ENCODE measurements around the gene ADAMTS6.

ADAMTS6 gene

DNA sequence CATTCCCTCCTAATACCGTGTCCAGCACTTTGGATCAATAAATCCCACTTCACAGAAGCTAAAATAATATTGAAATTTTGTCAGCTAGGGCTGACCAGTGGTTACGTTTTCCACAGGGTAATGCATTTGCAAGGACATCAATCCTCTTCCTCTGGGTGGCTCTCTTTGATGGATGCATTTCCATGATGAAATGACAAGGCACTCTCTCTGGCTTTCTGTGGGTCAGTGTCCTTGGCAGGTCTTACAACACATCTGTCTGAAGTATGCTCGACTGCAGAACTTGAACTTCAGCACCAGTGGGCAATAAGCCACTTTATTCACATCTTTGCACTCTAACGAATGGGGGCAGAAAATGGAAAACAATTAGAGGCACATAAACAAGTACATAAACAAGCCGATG, 330.1 kb downstream of the ADAMTS6 start:
- in situ Hi-C loops (cut with MboI; ENCODE audit: low sequenced_read_pairs): no loop called here

DNA sequence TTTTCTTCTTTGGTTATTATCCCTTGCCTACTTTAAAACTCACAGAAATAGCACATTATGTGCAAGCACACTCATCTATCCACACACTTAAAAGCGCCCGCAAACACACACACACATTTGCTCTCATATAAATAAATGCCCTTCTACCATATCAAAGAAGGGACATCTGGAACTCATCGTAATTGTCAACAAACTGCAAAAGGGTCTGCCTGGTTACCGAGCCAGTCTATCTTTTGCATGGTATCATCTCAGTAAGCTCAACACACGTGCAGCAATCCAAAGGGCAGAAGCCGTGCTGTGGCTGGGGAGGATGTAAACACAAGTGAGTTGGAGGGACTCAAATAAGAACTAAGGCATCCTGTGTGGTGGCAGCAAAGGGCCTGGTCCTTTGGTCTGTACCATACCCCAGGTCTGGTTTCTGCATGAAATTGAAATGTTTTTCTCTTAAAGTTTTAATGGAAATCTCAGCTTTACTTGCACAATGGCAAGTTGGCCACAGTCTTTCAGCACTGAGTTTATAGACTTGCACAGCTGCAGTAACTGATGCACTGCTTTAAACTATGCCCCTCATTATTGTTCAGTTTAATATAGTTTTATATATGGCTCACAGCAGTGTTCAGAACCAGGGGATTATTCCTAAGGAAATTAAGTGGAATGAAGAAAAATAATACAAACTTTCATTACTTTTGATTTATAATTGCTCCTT, 331.0 kb downstream of the ADAMTS6 start:
- in situ Hi-C loops (cut with MboI; ENCODE audit: low sequenced_read_pairs): no loop called here

DNA sequence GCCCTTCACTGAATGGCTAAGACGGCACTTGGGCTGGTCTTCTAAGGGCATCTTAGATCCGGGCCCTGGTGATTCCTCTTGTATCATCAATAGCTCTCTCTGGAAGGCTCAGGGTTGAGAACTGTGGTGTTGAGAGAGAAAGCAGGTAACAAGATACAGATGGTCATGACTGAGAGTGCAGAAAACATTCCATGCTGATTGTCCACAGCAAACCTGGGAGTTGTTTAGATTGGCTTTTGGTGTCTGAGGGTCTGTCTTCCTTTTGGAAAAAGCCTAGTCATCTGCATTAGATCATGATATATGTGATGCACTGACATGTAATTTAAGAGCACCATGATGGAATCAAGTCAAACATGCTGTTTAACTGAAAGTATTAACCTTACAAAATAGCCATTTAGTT, 331.9 kb downstream of the ADAMTS6 start:
- in situ Hi-C loops (cut with MboI; ENCODE audit: low sequenced_read_pairs): no loop called here

DNA sequence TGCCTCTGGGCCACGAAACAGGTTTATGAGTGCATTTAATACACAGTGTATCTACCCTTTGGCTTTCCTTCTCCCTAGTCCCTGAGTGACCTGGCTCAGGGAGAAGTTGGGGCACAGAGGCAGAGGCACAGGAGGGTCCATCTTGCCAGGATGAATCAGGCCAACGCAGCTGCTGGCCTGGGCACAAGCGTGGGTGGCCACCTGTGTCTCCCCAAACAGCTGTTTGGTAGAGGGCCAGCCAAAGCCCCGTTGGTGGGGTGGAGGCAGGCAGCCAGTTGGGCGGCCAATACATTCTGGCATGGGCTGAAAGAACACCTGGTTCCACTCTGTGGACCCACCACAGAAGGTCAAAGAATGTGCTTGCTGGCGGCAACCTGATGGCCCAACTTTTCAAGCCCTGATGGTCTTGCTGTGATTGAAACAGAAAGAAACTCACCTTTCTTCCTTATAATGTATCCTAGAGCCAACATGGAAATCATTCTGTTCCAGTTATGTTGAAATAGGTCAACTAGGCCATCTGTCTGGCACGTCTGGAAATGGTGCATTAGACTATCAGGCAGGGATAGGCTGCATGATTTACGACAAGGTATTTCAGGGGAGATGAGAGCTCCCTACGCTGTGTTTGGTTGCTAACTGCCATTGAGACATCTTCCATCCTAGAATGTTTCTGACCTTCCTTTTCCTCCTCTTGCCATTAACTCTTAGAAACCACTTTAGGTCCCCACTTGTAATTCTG, 337.4 kb downstream of the ADAMTS6 start:
- in situ Hi-C loops (cut with MboI; ENCODE audit: low sequenced_read_pairs): no loop called here

DNA sequence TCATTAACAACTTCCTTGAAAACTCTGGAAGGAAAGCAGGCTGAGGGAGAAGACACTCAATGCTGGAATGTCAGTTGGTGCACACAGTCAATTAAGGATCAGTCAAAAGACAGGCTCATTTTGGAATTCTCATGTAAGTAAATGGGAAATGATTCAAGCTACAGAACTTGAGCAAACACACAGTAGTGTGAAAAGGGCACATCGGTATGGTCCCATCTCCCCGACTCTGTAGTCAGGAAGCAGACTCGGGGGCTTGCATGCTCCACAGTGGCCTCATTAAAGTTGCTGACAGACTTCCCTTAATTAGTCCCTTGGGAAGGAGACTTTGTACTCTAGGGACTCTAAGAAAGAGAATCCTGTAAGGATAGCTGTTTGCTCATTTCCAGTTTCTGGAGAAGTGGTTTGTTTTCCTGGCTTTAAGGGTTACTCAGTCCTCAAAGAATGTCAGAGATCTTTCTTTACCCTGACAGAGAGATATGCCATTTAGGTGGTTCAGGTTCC, 339.2 kb downstream of the ADAMTS6 start:
- in situ Hi-C loops (cut with MboI; ENCODE audit: low sequenced_read_pairs): no loop called here

DNA sequence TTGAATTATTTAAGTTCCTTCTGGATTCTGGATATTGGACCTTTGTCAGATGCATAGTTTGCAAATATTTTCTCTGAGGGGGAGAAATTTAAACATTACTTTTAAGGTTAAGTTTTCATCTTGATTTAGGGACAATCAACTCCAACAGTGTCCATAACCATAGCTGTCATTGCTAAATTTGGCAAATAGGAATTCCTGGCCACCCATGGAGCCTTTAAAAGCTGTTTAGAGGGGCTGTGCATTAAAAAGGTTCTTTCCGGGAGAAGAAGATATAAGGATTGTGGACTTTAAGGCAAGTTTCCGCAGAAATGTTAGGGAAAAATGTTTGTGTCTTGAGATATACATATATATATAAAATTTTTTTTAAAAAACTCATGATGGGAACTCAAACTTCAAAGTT, 339.7 kb downstream of the ADAMTS6 start:
- in situ Hi-C loops (cut with MboI; ENCODE audit: low sequenced_read_pairs): no loop called here

DNA sequence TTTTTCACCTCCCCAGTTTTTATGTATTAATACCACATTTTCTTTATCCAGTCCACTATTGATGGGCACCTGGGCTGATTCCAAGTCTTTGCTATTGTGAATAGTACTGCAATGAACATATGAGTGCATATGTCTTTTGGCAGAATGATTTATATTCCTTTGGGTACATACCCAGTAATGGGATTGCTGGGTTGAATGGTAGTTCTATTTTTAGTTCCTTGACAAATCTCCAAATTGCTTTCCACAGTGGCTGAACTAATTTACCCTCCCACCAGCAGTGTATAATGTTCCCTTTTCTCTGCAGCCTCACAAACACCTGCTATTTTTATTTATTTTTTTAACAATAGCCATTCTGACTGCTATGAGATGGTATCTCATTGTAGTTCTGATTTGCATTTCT, 340.2 kb downstream of the ADAMTS6 start:
- in situ Hi-C loops (cut with MboI; ENCODE audit: low sequenced_read_pairs): no loop called here

DNA sequence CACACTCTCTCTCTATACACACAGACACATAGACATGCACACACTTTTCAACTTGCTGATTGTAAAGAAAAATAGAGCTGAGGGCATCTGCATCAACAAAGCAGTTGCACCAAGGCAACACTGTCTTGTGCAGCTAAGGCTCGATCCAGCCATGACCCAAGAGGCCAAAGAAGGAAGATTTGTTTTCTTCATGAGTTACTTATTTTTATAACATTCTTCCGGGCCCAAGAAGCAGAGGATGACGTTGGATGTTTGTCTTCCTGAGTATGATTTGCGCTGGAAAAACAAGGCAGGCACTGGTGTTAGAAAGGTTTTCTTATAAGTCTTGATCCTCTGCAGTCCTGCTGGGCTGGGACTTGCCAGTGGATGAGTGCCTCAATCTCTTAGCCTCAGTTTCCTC, 344.1 kb downstream of the ADAMTS6 start:
- in situ Hi-C loops (cut with MboI; ENCODE audit: low sequenced_read_pairs): no loop called here

DNA sequence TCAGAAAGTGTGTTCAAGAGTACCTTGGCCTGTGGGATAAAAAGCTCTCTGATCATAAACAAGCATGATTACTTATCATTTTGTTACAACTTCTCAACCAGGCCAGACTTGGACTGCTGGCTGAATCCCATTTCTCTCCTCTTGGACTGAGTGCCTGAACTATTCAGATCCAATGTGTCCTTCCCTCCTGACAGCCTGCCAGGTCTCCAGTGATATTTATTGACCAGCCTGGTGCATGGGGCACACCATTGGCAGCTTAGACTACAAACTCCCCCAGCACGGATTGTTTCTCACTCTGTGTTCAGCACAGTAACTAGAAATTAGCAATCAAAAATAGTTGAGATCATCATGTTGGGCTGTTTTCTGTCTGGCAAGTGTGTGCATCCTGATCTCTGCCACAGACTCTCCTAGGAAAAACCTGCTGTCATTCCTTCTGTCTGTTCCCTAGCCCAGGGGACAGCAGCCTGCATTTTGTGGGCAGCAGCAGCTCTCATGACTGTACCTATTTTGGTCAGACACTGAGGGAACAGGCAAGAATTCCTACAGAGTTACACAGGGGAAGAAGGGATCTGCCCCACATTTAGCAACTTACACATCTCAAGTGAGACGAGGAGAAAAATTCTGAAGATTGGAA, 348.1 kb downstream of the ADAMTS6 start:
- in situ Hi-C loops (cut with MboI; ENCODE audit: low sequenced_read_pairs): no loop called here

DNA sequence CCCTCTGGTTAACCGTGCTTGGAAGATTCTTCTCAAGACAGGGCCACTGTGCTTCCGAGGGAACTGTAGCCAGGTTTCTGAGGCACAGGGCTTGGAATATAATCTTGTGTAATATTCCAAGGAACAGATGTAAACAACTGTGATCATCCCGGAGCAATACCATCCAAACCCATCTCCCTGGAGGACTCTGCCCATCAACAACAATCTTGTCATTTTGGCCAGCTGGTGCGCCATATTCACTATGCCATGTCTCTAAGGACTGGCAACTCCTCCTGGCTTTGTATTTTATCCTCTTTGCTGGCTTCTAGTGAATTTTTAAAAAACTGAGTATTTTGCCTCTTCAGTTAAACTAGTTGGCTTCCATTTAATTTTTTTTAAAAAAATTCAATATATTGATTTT, 349.3 kb downstream of the ADAMTS6 start:
- in situ Hi-C loops (cut with MboI; ENCODE audit: low sequenced_read_pairs): no loop called here

DNA sequence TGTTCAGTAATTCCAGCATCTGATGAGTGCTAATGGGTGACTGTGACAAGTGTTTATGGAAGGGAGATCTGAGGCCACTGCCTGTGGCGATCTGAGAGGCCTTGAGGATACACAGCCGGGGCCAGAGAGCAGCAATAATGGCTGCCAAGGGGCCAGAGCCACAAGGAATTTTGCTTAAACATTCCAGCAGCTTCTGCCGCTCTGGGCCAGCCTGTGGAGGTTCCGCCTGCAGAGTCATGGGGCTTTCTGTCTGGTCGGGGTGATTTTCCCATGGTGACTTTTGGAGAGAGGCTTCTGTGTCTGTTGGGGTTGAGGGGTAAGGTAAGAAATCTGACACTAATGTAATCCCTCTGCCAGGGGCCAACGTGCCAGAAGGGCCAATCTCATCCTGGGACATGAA, 353.5 kb downstream of the ADAMTS6 start:
- in situ Hi-C loops (cut with MboI; ENCODE audit: low sequenced_read_pairs): no loop called here

DNA sequence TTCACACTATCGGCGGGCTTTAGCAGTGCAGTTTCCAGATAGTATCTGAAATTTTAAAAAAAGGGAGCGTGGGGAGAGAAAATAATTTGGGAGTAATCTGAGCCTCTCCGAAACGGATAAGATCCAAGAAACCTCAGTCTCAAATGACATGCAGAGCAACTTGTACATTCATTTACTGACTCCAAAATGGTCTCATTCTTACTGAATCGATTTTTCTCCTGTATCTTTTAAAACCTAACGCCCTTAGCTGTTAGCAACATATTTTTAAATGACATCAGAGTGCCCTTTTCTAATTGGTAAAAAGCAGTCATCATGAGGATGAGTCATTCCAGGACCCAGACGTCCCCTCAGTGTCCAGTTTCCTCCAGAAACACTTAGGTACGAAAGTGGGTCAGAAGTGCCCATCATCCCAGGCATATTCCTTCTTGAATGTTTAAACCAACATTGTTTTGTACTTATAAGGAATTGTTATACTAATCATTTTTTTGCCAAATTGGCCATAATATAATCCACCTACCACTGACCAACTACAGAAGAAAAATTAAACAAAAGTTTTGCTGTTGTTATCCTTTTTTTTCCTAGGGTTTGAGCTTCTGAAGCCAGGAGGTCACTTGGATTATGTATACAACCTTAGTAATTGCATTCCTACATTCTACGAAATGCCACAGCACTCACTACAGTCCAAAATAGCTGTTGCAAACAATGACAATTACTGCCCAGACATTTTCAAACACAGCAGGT, 354.4 kb downstream of the ADAMTS6 start:
- in situ Hi-C loops (cut with MboI; ENCODE audit: low sequenced_read_pairs): no loop called here

DNA sequence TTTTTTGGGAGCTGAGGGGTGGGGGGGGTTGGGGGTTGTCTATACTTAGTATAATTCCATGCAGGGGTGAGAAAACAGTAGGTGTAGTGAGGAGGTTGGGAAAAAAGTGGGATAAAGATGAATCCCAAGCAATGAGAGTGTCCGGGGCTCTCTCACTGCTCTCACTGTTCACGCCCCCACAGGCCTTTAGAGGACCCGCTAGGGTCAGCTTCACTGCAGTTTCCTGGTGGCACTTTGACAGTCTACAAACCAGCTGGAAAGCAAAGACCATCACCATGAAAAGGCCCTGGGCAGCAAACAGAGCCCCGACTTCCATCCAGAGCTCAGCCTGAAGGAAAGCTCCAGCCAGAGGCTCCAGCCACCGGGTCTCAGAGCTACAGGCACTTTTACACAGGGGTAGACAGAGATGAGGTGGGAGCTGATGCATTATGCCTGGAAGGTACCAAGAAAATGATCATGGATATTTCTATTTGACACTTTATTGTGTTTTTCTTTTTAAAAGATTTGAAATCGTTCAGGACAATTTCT, 355.1 kb downstream of the ADAMTS6 start:
- in situ Hi-C loops (cut with MboI; ENCODE audit: low sequenced_read_pairs): no loop called here

DNA sequence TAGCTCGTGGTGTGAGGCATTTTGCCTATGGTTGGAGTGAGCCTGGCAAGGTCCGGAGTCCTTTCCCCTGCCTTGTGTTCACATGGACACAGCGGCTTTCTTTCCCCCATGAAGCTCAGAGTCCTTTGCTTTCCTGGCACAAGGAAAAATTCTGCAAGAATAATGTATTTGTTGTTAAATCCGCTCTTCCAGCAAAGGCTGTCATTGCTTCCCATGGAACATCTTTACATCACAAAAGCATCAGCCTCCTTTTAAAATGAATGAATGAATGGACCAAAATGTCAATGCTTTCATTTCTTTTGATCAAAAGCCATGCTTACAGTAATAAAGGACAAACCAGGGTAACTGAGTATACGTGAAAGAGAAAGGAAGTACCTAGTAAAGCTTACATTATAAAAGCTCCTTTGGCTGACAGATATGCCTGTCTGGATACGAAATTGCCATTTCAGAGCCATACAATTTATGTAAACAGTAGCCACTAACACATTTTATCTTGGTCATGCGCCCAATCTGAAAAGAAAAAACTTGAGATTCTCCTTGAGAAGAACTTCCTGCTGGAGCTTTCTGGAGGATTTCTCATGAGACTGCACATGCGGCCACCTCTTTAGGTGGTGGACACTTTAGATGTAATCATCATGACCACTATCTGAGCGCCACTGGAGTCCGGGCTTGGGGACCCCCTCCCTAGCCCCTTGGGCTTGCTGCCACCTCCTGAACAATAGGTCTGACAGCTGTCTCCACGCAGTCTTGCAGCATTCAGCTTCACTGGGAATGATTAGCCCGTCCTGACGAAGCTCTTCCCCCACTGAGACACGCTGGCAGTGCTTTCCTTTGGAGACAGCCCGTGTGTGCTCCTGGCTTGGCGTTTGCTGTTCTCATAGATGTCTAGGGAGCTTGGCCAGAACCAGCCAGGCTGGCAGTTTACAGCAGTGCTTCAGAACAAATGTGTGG, 355.9 kb downstream of the ADAMTS6 start:
- in situ Hi-C loops (cut with MboI; ENCODE audit: low sequenced_read_pairs): no loop called here

DNA sequence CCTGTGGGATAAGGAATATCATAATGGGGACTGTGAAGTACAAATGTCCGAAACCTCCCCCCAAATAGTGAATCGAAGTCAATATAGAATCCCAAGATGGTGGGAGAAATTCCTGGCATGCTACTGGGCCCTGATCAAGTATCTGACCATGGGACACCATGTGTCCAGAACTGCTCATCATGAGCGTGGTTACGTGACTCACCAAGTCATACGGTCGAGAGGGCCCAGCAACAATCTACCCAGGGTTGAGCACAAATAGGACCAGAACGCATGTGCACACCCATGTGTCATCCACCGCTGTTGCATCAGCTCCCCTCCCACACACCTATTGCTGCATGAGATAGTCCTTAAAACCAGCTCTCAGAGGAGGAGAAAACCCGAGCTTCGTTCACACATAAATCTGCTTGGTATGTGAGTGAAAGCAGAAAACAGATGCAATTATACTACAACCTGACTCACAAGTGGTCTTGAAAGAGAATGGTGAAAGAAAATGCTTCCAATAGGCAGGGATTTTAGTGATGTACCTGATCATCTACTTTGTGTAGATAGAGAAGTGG, 359.8 kb downstream of the ADAMTS6 start:
- in situ Hi-C loops (cut with MboI; ENCODE audit: low sequenced_read_pairs): no loop called here

DNA sequence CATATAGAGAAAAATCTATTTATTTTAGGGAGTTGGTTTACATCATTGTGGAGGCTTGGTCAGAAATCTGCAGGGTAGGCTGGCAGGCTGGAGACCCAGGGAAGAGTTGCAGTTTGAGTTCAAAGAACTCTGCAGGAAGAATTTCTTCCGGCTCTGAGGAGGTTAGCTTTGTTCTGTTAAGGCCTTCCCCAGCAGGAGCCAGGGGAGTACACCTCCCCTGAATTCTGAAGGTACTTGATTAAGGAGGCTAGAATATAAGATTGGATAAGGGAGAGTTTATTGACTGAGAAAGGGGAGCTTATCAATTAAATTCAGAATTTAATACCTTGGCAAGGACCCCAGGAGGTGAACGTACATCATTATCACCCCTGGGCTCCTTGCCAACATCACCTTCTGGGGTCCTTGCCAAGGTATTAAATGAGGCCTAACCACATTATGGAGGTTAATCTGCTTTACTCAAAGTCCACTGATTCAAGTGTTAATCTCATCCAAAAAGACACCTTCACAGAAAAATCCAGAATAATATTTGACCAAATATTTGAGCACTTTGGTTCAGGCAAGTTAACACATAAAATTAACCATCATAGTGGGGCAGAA, 361.3 kb downstream of the ADAMTS6 start:
- in situ Hi-C loops (cut with MboI; ENCODE audit: low sequenced_read_pairs): no loop called here

DNA sequence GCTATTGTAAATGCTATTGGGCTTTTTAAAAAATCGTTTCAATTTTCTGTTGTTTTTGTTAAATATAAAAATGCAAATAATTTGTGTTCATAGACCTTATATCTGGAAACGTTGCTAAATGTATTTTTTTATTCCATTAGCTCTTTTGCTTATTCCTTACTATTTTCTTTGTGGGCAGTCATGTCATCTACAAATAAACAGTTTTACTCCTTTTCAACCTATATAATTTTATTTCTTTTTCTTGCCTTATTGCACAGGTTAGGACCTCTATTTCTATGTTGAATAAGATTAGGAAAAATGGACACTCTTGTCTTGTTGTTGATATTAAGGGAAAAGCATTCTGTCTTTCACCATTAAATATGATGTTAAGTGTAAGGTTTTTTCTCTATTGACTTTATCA, 364.2 kb downstream of the ADAMTS6 start:
- in situ Hi-C loops (cut with MboI; ENCODE audit: low sequenced_read_pairs): no loop called here

DNA sequence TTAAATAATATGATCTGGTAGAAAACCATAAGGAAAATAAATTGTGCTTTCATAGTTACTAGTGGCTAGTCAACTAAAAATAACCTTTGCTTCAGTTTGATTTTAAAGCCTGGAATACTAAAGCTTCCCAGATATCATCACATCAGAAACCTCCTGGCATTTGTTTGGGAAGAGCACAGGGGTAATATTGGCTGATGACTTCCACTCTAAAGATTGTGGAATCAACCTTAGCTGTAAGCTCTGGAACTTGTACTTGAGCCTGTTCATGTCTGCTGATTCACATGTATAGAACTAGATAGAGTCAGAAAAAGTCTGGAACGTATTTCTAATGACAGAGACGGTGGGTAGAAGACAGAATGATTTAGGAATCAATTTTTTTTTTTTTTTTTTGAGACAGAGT, 367.9 kb downstream of the ADAMTS6 start:
- in situ Hi-C loops (cut with MboI; ENCODE audit: low sequenced_read_pairs): no loop called here

DNA sequence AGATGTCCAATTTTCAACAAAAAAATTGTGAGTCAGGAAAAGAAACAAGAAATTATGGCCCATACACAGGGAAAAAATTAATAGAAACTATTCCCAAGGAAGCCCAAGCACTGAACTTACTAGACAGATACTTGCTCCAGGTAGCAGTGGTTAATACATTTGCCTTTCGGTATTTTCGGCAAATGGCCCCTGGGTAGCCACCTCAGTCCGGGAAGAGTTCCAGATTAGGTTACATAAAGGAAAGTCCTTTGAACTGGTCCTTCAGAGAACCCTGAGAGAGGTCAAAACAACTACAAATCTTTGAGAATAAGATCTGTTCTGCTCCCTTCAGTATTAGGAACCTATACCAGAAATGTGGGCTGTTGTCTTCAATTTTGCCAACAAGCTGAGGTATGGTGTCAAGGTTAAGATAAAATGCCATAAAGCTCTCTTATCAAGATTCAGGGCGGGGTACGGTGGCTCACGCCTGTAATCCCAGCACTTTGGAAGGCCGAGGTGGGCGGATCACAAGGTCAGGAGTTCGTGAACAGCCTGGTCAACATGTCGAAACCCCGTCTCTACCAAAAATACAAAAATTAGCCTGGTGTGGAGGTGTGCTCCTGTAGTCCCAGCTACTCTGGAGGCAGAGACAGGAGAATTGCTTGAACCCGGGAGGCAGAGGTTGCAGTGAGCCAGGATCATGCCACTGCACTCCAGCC, 369.6 kb downstream of the ADAMTS6 start:
- in situ Hi-C loops (cut with MboI; ENCODE audit: low sequenced_read_pairs): no loop called here

Measured in hTERT RPE-1 (cell line).